ENCODE data around the gene FAM181A.

DNA sequence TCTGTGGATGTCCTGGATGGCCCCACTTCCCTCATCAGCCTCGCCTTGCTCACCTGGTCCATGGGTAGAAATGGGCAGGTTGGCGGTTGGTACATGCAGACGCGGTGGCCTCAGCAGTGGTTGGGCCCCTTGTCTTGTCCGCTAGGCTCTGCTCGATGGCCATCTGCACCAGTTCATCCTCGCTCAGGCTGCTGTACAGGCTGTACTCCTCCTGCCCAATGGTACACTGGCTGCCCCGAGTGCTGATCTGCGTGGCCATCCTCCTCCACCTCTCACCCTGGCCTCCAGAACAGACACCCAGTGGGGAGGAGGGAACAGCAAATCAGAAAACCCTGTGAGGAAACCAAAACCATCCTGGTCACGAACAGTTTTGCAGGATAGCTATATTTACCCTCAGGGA, 37.1 kb downstream of the FAM181A start:
- TF ChIP-seq, protein P1, sequence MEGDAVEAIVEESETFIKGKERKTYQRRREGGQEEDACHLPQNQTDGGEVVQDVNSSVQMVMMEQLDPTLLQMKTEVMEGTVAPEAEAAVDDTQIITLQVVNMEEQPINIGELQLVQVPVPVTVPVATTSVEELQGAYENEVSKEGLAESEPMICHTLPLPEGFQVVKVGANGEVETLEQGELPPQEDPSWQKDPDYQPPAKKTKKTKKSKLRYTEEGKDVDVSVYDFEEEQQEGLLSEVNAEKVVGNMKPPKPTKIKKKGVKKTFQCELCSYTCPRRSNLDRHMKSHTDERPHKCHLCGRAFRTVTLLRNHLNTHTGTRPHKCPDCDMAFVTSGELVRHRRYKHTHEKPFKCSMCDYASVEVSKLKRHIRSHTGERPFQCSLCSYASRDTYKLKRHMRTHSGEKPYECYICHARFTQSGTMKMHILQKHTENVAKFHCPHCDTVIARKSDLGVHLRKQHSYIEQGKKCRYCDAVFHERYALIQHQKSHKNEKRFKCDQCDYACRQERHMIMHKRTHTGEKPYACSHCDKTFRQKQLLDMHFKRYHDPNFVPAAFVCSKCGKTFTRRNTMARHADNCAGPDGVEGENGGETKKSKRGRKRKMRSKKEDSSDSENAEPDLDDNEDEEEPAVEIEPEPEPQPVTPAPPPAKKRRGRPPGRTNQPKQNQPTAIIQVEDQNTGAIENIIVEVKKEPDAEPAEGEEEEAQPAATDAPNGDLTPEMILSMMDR (IDR thresholded peaks at IDR 0.05), result no peak
- no peak for TF ChIP-seq EZH2phosphoT487 (IDR thresholded peaks at IDR 0.05)
- no peak for TF ChIP-seq EZH2 (IDR thresholded peaks at IDR 0.05)
